ENCODE results near the gene RAB40C. TPM values are rescaled to one million over a fixed set of nuclear protein-coding genes. Genes with fewer than 3 reads are reported as not detected.

The RAB40C gene
- total RNA-seq, 2 donors from 2014 or later: 16.7 to 18.7 TPM

DNA sequence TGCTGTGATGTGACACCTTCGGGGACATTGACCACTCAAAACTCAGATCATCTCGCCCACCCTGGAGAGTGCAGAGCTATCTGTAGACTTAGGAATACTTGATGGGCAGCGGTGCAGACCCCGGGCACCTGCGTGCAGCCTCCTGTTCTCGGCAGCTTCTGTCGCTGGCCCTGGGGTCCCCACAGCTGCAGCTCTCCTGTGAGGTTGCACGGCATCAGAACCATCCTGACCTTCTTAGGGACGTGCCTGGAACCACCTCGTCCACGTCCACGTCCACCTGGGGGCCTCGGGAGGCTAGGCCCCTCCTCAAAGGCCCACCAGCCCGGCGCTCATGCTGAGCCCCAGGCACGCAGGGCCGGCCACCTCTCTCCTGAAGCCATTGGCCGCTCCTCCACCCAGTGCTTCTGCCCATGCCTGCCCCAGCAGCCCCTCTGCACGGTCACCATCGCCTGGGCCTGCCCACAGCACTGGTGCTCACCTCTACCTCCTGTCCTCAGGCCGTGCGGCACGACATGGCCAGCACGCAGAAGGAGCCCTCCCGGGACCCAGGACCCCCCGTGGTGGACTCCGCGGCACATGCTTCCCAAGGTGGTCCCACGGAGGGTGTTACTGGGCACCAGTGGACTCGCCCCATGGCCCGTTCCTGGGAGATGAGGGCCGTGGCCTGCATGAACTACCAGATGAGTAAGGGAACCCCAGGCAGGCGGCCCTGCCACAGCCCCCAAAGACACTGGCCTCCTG is 38.6 kb downstream of the RAB40C start:
- H3K9me3 Mint-ChIP-seq: no peaks in the 10 kb centered on the region
- DNase-seq (ENCODE audit: low spot score) (no peak), ATAC-seq (no peak)
- no peak overlapping the region for H3K4me3 Mint-ChIP-seq
- no peaks in the 10 kb centered on the region for H3K27me3 Mint-ChIP-seq
- no peak overlapping the region for H3K27ac Mint-ChIP-seq
- no peaks in the 10 kb centered on the region for H3K36me3 Mint-ChIP-seq
- H3K4me1 Mint-ChIP-seq (ENCODE audit: low read depth in 2 of 2): no peaks in the 10 kb centered on the region

DNA sequence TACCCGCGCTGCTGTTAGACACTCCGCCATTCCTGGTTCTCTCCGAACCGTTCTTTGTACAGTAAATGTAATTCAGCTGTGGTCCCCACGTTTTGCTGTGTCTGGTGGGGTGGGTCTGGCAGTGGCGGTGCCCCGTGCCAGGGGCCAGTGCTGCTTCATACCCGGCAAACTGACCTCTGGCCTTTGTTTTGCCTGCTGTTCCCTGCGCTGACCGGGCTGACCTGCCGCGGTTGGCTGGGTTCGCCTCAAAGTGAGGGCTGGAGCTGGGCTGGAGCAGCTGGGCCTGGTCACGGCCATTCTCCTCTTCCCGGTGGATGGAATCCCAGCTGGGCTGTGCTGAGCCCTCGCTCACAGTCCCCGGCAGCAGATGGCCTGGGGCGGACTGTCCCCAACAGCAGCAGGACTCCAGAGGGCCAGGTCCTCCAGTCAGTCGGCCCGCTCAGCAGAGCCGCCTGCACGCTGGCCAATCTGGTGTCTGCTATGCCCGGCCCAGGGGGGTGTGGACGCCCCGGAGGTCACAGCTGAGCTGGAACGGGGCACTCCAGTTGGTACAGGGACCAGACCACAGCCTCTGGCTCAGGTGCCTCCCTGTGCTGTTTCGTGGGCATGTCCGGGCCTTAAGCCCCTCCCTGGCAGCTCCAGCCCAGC is 39.4 kb downstream of the RAB40C start:
- no peaks in the 10 kb centered on the region for H3K9me3 Mint-ChIP-seq
- DNase-seq (ENCODE audit: low spot score) (no peak), ATAC-seq (no peak)
- H3K27ac Mint-ChIP-seq: no peak overlapping the region
- no peaks in the 10 kb centered on the region for H3K27me3 Mint-ChIP-seq
- H3K4me1 Mint-ChIP-seq (ENCODE audit: low read depth in 2 of 2): no peaks in the 10 kb centered on the region
- no peaks in the 10 kb centered on the region for H3K36me3 Mint-ChIP-seq
- H3K4me3 Mint-ChIP-seq: no peak overlapping the region

DNA sequence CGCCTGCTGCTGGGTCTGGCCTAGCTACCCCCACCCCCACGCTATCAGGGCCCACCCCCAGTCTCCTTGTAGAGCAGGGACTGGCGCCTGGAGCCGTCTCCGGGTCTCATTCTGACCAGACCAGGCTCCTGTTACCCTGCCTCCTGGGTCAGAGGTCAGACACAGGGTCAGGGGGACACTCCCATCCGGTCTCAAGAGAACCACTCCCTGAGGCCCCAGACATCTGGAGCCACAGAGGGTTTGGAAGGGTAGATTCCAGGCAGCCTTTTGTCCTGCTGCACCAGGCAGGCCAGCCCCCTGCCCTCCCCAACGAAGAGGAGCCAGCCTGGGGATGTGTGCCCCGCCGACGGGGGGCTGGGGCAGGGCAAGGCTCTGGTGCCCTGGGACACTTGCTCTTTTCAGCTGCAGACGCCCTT is 40.0 kb downstream of the RAB40C start:
- Mint-ChIP-seq H3K4me3 (no peak overlapping the region), H3K36me3 (no peaks in the 10 kb centered on the region), H3K27ac (no peak overlapping the region), H3K4me1 (ENCODE audit: low read depth in 2 of 2) (no peaks in the 10 kb centered on the region), H3K27me3 (no peaks in the 10 kb centered on the region), H3K9me3 (no peaks in the 10 kb centered on the region)
- no peak for DNase-seq (ENCODE audit: low spot score)
- ATAC-seq: peak in 1 of 2 donors; percentile 1

DNA sequence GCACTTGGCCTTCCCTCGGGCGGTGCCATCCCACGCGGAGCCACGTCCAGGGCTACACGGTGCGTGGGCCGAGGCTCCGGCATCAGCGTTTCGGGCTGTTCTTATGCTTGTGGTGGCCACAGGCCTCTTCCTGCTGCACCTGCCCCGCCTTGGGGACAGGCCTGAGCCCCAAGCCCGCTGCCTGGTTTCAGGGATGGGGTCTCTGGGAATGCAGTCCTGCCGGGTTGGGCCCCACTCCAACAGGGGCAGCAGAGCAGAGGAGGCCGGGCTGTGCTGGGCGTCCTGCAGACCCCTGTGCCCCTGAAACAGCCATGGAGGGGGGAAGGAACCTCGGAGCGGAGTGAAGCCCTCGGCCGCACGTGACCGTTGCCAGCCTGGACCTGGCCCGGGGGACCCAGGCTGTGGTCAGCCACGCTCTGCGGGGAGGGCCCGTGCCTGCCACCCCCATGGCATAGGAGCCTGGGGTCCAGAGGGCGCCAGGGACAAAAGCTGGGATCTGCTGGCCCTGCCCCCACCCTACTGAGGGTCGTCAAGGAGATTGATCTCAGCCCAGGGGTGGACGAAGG is 40.5 kb downstream of the RAB40C start:
- H3K27me3 Mint-ChIP-seq: no peaks in the 10 kb centered on the region
- H3K9me3 Mint-ChIP-seq: no peaks in the 10 kb centered on the region
- no peaks in the 10 kb centered on the region for H3K4me1 Mint-ChIP-seq (ENCODE audit: low read depth in 2 of 2)
- H3K4me3 Mint-ChIP-seq: no peak overlapping the region
- H3K27ac Mint-ChIP-seq: no peak overlapping the region
- H3K36me3 Mint-ChIP-seq: no peaks in the 10 kb centered on the region
- DNase-seq (ENCODE audit: low spot score) (no peak), ATAC-seq (no peak)

DNA sequence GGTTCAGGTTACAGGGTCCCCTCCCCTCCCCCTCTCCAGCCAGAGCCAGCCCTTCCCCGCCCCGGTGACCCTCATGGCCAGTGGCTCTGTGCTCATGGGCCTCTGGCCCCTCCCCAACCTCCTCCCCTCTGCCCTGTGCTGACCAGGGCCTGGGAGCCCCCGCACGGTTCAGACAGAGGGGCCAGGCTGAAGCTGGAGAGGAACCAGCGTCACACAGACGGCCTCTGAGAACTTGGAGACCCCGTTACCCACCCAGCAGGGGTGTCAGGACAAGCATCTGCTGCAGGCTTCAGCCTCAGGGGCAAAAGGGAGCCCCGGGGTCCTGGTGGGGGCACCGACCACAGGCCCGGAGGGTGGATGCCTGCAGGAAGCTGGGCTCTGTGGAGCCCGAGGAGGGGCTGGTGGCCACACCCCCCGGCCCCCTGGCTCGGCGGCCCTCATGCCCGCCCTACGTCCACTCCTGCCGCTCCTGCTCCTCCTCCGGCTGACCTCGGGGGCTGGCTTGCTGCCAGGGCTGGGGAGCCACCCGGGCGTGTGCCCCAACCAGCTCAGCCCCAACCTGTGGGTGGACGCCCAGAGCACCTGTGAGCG is 41.0 kb downstream of the RAB40C start, which contains the start of gene WFIKKN1:
Gene WFIKKN1 (plus strand): TSS at position 171 of the 591 bp plus-strand sequence. CDS start 269 bp downstream, at position 440.
- Mint-ChIP-seq H3K9me3 (no peaks in the 10 kb centered on the region), H3K36me3 (no peaks in the 10 kb centered on the region), H3K4me1 (ENCODE audit: low read depth in 2 of 2) (no peaks in the 10 kb centered on the region), H3K4me3 (no peak within 1 kb of the TSS), H3K27me3 (no peaks in the 10 kb centered on the region), H3K27ac (no peak within 1 kb of the TSS)
- DNase-seq (ENCODE audit: low spot score) (no peak), ATAC-seq (no peak)

DNA sequence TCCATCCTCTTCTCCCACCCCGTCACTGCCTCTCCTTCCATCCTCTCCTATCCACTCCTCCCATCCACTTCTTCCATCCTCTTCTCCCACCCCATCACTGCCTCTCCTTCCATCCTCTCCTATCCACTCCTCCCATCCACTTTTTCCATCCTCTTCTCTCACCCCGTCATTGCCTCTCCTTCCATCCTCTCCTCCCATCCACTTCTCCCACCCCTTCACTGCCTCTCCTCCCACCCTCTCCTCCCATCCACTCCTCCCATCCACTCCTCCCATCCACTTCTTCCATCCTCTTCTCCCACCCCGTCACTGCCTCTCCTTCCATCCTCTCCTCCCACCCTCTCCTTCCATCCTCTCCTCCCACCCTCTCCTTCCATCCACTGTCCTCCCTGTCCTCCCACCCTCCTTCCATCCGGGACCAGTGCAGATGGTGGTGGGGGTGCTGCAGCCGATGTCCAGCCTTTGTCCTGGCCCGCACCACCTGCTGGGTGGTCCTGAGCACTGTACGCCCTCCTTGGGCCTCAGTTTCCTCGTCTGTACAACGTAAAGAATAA is 42.0 kb downstream of the RAB40C start:
- H3K9me3 Mint-ChIP-seq: no peaks in the 10 kb centered on the region
- H3K27ac Mint-ChIP-seq: no peak overlapping the region
- DNase-seq (ENCODE audit: low spot score) (no peak), ATAC-seq (no peak)
- no peak overlapping the region for H3K4me3 Mint-ChIP-seq
- peaks cover 6 to 7% of the 10 kb centered on the region in 2 donors for H3K4me1 Mint-ChIP-seq (ENCODE audit: low read depth in 2 of 2)
- H3K36me3 Mint-ChIP-seq: no peaks in the 10 kb centered on the region
- no peaks in the 10 kb centered on the region for H3K27me3 Mint-ChIP-seq

DNA sequence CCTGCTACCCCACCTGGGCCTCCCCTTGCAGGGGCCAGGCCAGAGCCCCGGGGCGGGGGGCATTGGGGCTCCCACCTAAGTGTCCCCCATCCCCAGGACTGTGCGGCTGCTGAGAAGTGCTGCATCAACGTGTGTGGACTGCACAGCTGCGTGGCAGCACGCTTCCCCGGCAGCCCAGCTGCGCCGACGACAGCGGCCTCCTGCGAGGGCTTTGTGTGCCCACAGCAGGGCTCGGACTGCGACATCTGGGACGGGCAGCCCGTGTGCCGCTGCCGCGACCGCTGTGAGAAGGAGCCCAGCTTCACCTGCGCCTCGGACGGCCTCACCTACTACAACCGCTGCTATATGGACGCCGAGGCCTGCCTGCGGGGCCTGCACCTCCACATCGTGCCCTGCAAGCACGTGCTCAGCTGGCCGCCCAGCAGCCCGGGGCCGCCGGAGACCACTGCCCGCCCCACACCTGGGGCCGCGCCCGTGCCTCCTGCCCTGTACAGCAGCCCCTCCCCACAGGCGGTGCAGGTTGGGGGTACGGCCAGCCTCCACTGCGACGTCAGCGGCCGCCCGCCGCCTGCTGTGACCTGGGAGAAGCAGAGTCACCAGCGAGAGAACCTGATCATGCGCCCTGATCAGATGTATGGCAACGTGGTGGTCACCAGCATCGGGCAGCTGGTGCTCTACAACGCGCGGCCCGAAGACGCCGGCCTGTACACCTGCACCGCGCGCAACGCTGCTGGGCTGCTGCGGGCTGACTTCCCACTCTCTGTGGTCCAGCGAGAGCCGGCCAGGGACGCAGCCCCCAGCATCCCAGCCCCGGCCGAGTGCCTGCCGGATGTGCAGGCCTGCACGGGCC is 42.8 kb downstream of the RAB40C start:
- ATAC-seq: no peak
- no peaks in the 10 kb centered on the region for H3K9me3 Mint-ChIP-seq

DNA sequence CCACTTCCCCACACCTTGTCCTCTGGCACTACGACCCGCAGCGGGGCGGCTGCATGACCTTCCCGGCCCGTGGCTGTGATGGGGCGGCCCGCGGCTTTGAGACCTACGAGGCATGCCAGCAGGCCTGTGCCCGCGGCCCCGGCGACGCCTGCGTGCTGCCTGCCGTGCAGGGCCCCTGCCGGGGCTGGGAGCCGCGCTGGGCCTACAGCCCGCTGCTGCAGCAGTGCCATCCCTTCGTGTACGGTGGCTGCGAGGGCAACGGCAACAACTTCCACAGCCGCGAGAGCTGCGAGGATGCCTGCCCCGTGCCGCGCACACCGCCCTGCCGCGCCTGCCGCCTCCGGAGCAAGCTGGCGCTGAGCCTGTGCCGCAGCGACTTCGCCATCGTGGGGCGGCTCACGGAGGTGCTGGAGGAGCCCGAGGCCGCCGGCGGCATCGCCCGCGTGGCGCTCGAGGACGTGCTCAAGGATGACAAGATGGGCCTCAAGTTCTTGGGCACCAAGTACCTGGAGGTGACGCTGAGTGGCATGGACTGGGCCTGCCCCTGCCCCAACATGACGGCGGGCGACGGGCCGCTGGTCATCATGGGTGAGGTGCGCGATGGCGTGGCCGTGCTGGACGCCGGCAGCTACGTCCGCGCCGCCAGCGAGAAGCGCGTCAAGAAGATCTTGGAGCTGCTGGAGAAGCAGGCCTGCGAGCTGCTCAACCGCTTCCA is 43.6 kb downstream of the RAB40C start:
- Mint-ChIP-seq H3K27ac (no peak overlapping the region), H3K9me3 (no peaks in the 10 kb centered on the region), H3K4me1 (ENCODE audit: low read depth in 2 of 2) (peaks cover 6 to 7% of the 10 kb centered on the region in 2 donors), H3K36me3 (no peaks in the 10 kb centered on the region), H3K4me3 (no peak overlapping the region), H3K27me3 (no peaks in the 10 kb centered on the region)
- ATAC-seq (no peak), DNase-seq (ENCODE audit: low spot score) (no peak)

More for the DNA sequence above, 42.8 kb downstream of the RAB40C start:
- no peak overlapping the region for H3K27ac Mint-ChIP-seq
- no peaks in the 10 kb centered on the region for H3K36me3 Mint-ChIP-seq
- peaks cover 6 to 7% of the 10 kb centered on the region in 2 donors for H3K4me1 Mint-ChIP-seq (ENCODE audit: low read depth in 2 of 2)
- H3K27me3 Mint-ChIP-seq: no peaks in the 10 kb centered on the region
- no peak overlapping the region for H3K4me3 Mint-ChIP-seq
- no peak for DNase-seq (ENCODE audit: low spot score)

DNA sequence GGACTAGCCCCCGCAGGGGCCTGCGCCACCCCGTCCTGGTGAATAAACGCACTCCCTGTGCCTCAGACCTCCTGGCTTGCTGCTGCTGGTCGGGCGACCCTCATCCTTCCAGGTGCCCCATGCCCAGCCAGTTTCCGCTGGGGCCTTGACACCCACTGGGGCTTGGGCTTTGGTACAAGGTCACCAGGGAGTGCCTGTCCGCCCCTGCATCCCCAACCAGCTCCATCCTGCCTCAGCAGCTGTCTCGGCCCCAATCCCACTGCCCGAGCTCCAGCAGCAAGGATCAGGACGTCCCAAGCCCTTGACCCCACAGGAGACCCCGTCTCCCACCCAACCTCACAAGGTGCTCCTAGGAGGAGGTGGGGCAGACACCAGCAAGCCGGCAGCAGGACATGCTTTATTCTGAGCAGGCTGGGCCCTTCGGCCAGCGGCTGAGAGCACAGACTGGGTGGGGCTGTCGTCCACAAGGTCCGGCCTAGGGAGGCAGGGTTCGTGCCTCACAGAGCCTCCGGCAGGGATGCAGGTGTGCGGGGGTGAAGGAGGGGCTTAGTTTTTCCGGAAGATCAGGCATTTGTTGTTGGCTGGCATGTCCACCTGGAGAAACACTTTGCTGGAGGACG is 44.3 kb downstream of the RAB40C start:
- Mint-ChIP-seq H3K36me3 (no peaks in the 10 kb centered on the region), H3K9me3 (no peaks in the 10 kb centered on the region), H3K4me3 (peak overlapping the region; percentile 12), H3K4me1 (ENCODE audit: low read depth in 2 of 2) (peaks cover 6 to 7% of the 10 kb centered on the region in 2 donors), H3K27me3 (no peaks in the 10 kb centered on the region), H3K27ac (no peak overlapping the region)
- ATAC-seq (no peak), DNase-seq (ENCODE audit: low spot score) (no peak)

DNA sequence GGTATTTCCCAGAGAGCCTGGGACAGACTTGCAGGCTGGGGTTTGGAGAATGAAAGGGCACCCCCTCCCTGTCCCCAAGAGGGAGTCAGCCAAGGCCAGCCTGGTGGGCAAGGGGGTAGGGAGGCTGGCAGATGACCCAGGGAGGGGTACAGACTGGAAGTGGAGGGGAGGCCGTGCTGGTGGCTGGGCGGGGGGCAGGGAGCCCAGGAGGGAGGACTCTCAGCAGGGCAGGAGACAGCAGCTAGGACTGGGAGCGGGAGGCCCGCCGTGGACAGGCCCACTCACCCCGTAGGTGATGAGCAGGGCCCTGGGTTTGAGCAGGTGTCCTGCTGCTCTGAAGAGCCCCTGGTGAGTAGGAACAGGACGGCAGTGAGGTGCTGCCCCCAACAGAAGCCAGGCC is 45.1 kb downstream of the RAB40C start:
- Mint-ChIP-seq H3K36me3 (no peaks in the 10 kb centered on the region), H3K4me1 (ENCODE audit: low read depth in 2 of 2) (peaks cover 6 to 7% of the 10 kb centered on the region in 2 donors), H3K9me3 (no peaks in the 10 kb centered on the region), H3K4me3 (peak overlapping the region; percentile 55), H3K27ac (no peak overlapping the region), H3K27me3 (no peaks in the 10 kb centered on the region)
- ATAC-seq (no peak), DNase-seq (ENCODE audit: low spot score) (no peak)

DNA sequence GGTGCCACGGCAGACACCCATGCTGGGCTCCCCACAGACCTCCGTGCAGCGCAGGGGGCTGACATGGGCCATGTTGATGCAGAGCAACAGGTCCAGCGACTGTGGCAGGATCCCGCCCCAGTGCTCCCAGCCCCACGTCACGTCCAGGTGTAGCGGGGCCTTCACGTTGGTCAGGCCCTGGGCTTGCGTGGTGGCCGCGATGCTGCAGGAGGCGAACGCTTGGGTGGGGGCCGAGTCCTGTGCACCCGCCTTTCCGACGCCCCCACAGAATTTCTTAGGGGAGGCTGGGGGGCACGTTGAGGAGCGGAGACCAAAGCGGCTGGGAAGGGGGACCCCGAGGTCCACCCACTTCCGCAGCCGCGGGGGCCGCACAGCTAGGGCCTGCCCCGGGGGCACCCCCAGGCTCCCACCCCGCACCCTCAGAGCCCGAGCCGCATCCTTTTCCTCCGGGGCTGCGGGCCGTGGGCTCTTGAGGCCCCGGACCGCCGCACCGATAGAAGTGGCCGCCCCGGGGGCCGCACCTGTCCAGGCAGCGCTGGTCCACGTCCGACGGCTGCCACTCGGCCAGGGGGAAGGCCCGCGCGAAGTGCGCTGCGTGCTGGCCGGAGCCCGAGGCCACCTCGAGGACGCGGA is 45.8 kb downstream of the RAB40C start:
- H3K27ac Mint-ChIP-seq: peak overlapping the region; percentile 96 to 100
- no peak for DNase-seq (ENCODE audit: low spot score)
- peak; percentile 5 to 8 for ATAC-seq
- peak overlapping the region; percentile 85 for H3K4me3 Mint-ChIP-seq
- H3K9me3 Mint-ChIP-seq: no peaks in the 10 kb centered on the region
- H3K27me3 Mint-ChIP-seq: no peaks in the 10 kb centered on the region
- no peaks in the 10 kb centered on the region for H3K36me3 Mint-ChIP-seq
- H3K4me1 Mint-ChIP-seq (ENCODE audit: low read depth in 2 of 2): peaks cover 6 to 7% of the 10 kb centered on the region in 2 donors
